IMR-90 (cell line): Measurements from ENCODE around the gene C12orf60. TPM values are rescaled to one million over a fixed set of nuclear protein-coding genes. Genes with fewer than 3 reads are reported as not detected.
A peak's percentile ranks its signal among the peaks of the same experiment; 100 is the strongest.

ENCODE experiments used
- ATAC-seq: fragments of 200-7000 bp; cut with Tn5 transposase; 2 replicates; pipeline ENCODE4 v1.9.1; 2020; ENCODE audit warnings: low read depth, mild to moderate bottlenecking, moderate library complexity
- BruUV-seq: library from RNA; stranded (reverse); fragments of 400-500 nt; replicated peaks from 2 replicates; lab custom pipeline; 2021; lab: Mats Ljungman, UMichigan
- CTCF ChIA-PET: fragments of 300-600 bp; formaldehyde crosslinking; extraction: SDS; loops from one replicate; lab custom pipeline; 2021; ENCODE audit warnings: antibody characterized with exemption; lab: Yijun Ruan, JAX
- POLR2A ChIA-PET: fragments of 300-600 bp; sonication (Branson Sonifier 250); formaldehyde crosslinking; loops from one replicate; lab custom pipeline; 2022; ENCODE audit warnings: antibody characterized with exemption; ENCODE audit not compliant: unreplicated experiment; lab: Charles Lee
- DNase-seq: peaks from one replicate; pipeline ENCODE4 v3.0.0; 2013
- H2AFZ ChIP-seq: replicated peaks from 2 replicates; pipeline ENCODE3; 2013; ENCODE audit warnings: low read length, mild to moderate bottlenecking; ENCODE audit not compliant: poor library complexity
- H2AK5ac ChIP-seq: 2 replicates; pipeline ENCODE4 v1.6.1; 2013; ENCODE audit warnings: low read depth, low read length, inconsistent platforms
- H2AK9ac ChIP-seq: replicated peaks from 2 replicates; pipeline ENCODE3; 2013; ENCODE audit warnings: mild to moderate bottlenecking, low read depth, low read length, moderate library complexity; ENCODE audit not compliant: poor library complexity
- H2BK120ac ChIP-seq: 2 replicates; pipeline ENCODE4 v1.6.1; 2013; ENCODE audit warnings: low read depth, low read length, inconsistent platforms
- H2BK15ac ChIP-seq: 3 replicates; pipeline ENCODE4 v1.6.1; 2013; ENCODE audit warnings: low read depth, low read length, inconsistent platforms
- H2BK20ac ChIP-seq: 2 replicates; pipeline ENCODE4 v1.6.1; 2013; ENCODE audit warnings: low read depth, mild to moderate bottlenecking, inconsistent platforms, low read length, moderate library complexity
- H2BK5ac ChIP-seq: 2 replicates; pipeline ENCODE4 v1.6.1; 2013; ENCODE audit warnings: mild to moderate bottlenecking, low read depth, low read length, inconsistent platforms; ENCODE audit not compliant: poor library complexity, severe bottlenecking
- H3K14ac ChIP-seq: replicated peaks from 2 replicates; pipeline ENCODE4 v1.6.1; 2013; ENCODE audit warnings: low read depth, low read length, inconsistent platforms
- H3K18ac ChIP-seq: 2 replicates; pipeline ENCODE4 v1.6.1; 2013; ENCODE audit warnings: low read depth, low read length, control low read depth
- H3K23ac ChIP-seq: 2 replicates; pipeline ENCODE4 v1.6.1; 2013; ENCODE audit warnings: low read depth, low read length, inconsistent platforms
- H3K27ac ChIP-seq: 2 replicates; pipeline ENCODE4 v1.5.1; 2013; ENCODE audit warnings: mild to moderate bottlenecking, control low read depth, low read length; ENCODE audit not compliant: insufficient read depth
- H3K27me3 ChIP-seq: 2 replicates; pipeline ENCODE4 v1.6.1; 2013; ENCODE audit warnings: low read length; ENCODE audit not compliant: control insufficient read depth, insufficient read depth
- H3K36me3 ChIP-seq: 2 replicates; pipeline ENCODE4 v1.6.1; 2013; ENCODE audit warnings: low read length, mixed read lengths; ENCODE audit not compliant: control insufficient read depth, insufficient read depth
- H3K4ac ChIP-seq: 2 replicates; pipeline ENCODE4 v1.6.1; 2013; ENCODE audit warnings: low read depth, low read length, inconsistent platforms
- H3K4me1 ChIP-seq: 2 replicates; pipeline ENCODE4 v1.6.1; 2013; ENCODE audit warnings: low read length, mixed read lengths; ENCODE audit not compliant: control insufficient read depth, insufficient read depth
- H3K4me2 ChIP-seq: 2 replicates; pipeline ENCODE4 v1.6.1; 2013; ENCODE audit warnings: low read depth, mild to moderate bottlenecking, control low read depth, low read length, moderate library complexity
- H3K4me3 ChIP-seq: 2 replicates; pipeline ENCODE4 v1.5.1; 2013; ENCODE audit warnings: low read depth, mild to moderate bottlenecking, control low read depth, low read length, moderate library complexity; ENCODE audit not compliant: insufficient read depth
- H3K56ac ChIP-seq: 2 replicates; pipeline ENCODE4 v1.6.1; 2013; ENCODE audit warnings: low read length, inconsistent platforms; ENCODE audit not compliant: insufficient read depth; ENCODE audit errors: extremely low read depth
- H3K79me1 ChIP-seq, 2 experiments: 2 replicates each; pipeline ENCODE4 v1.6.1; 2013; ENCODE audit warnings: low read length in 2 of 2, inconsistent platforms in 1 of 2, low read depth in 1 of 2
- H3K9ac ChIP-seq: 2 replicates; pipeline ENCODE4 v1.6.1; 2013; ENCODE audit warnings: low read depth, low read length, control low read depth
- H3K9me1 ChIP-seq: 2 replicates; pipeline ENCODE4 v1.6.1; 2013; ENCODE audit warnings: low read length, inconsistent platforms; ENCODE audit not compliant: insufficient read depth
- H3K9me3 ChIP-seq: 2 replicates; pipeline ENCODE4 v1.6.1; 2013; ENCODE audit warnings: low read length; ENCODE audit not compliant: control insufficient read depth, insufficient read depth
- H4K20me1 ChIP-seq: 2 replicates; pipeline ENCODE4 v1.6.1; 2013; ENCODE audit warnings: low read length, inconsistent platforms; ENCODE audit not compliant: insufficient read depth
- H4K5ac ChIP-seq: 2 replicates; pipeline ENCODE4 v1.6.1; 2013; ENCODE audit warnings: mild to moderate bottlenecking, low read depth, low read length, control low read depth
- H4K8ac ChIP-seq, 2 experiments: 2 replicates each; pipeline ENCODE4 v1.6.1; 2013; ENCODE audit warnings: low read depth in 2 of 2, low read length in 2 of 2, control low read depth in 1 of 2, inconsistent platforms in 1 of 2
- H4K91ac ChIP-seq: 2 replicates; pipeline ENCODE4 v1.6.1; 2013; ENCODE audit warnings: low read depth, low read length, inconsistent platforms; ENCODE audit not compliant: insufficient read depth
- BHLHE40 ChIP-seq: fragments of 150-350 bp; IDR thresholded peaks from 2 replicates; pipeline ENCODE4 v1.6.1; 2016; ENCODE audit warnings: mild to moderate bottlenecking, low read depth, low read length
- CEBPB ChIP-seq: IDR thresholded peaks from 2 replicates; pipeline ENCODE4 v1.6.1; 2012; ENCODE audit warnings: low read depth, low read length, improper control_type of control experiment
- CHD1 ChIP-seq: IDR thresholded peaks from 2 replicates; pipeline ENCODE4 v1.6.1; 2012; ENCODE audit warnings: low read depth, low read length, improper control_type of control experiment
- CTCF ChIP-seq: conservative IDR thresholded peaks from 2 replicates; pipeline ENCODE4 v1.5.1; 2012; ENCODE audit warnings: mild to moderate bottlenecking, low read depth, low read length, improper control_type of control experiment
- ELK1 ChIP-seq: fragments of 150-350 bp; IDR thresholded peaks from 2 replicates; pipeline ENCODE4 v1.6.1; 2016; ENCODE audit warnings: low read depth, mild to moderate bottlenecking, low read length, moderate library complexity, borderline replicate concordance
- FOS ChIP-seq: fragments of 150-350 bp; IDR thresholded peaks from 2 replicates; pipeline ENCODE4 v1.6.1; 2016; ENCODE audit warnings: low read depth, low read length
- MAFK ChIP-seq: IDR thresholded peaks from 2 replicates; pipeline ENCODE4 v1.6.1; 2012; ENCODE audit warnings: low read depth, low read length, improper control_type of control experiment
- MAZ ChIP-seq: IDR thresholded peaks from 2 replicates; pipeline ENCODE4 v1.6.1; 2012; ENCODE audit warnings: low read depth, mild to moderate bottlenecking, low read length, improper control_type of control experiment, moderate library complexity, borderline replicate concordance
- NFE2L2 ChIP-seq: fragments of 150-350 bp; IDR thresholded peaks from 2 replicates; pipeline ENCODE4 v1.6.1; 2016; ENCODE audit warnings: low read depth, mild to moderate bottlenecking, low read length
- POLR2A ChIP-seq: IDR thresholded peaks from 2 replicates; pipeline ENCODE4 v1.6.1; 2012; ENCODE audit warnings: mild to moderate bottlenecking, low read depth, low read length
- RAD21 ChIP-seq: IDR thresholded peaks from 2 replicates; pipeline ENCODE4 v1.6.1; 2012; ENCODE audit warnings: low read length, improper control_type of control experiment
- RCOR1 ChIP-seq: IDR thresholded peaks from 2 replicates; pipeline ENCODE4 v1.6.1; 2012; ENCODE audit warnings: mild to moderate bottlenecking, low read length, improper control_type of control experiment; ENCODE audit not compliant: insufficient replicate concordance
- RFX5 ChIP-seq: IDR thresholded peaks from 2 replicates; pipeline ENCODE4 v1.8.0; 2012; ENCODE audit warnings: low read depth, mild to moderate bottlenecking, low read length, moderate library complexity
- SMC3 ChIP-seq: fragments of 150-350 bp; IDR thresholded peaks from 2 replicates; pipeline ENCODE4 v1.6.1; 2016; ENCODE audit warnings: low read depth, mild to moderate bottlenecking, antibody characterized with exemption, low read length, moderate library complexity
- USF2 ChIP-seq: fragments of 150-350 bp; IDR thresholded peaks from 2 replicates; pipeline ENCODE4 v1.6.1; 2017; ENCODE audit warnings: mild to moderate bottlenecking, antibody characterized with exemption, low read length, low read depth
- WGBS, 2 experiments: methylation state at CpG; one replicate each; pipeline versions ENCODE4 v1.1.5 to v1.1.7; 2013; ENCODE audit warnings: missing lambda C conversion rate in 2 of 2; ENCODE audit not compliant: insufficient read length in 1 of 2; ENCODE audit errors: extremely low coverage in 2 of 2; 5-methylcytosine and 5-hydroxymethylcytosine counted together
- dilution Hi-C: fragments of 300-500 bp; cut with HindIII; formaldehyde crosslinking; loops from one replicate; pipeline ENCODE4 v1.14.3; 2018; ENCODE audit warnings: low sequenced_read_pairs; ENCODE audit not compliant: unreplicated experiment
- in situ Hi-C: fragments of 300-500 bp; cut with MboI; formaldehyde crosslinking; loops from 3 replicates; pipeline ENCODE4 v1.14.3; 2019; ENCODE audit warnings: low sequenced_read_pairs, inconsistent platforms, mixed read lengths
- intact Hi-C: fragments of 100-400 bp; cut with micrococcal nuclease; formaldehyde crosslinking; loops from 2 replicates; pipeline ENCODE4 v1.10.0; 2022
- polyA plus RNA-seq, 3 experiments: library from polyadenylated mRNA; depleted of rRNA; stranded (reverse); fragments of >200 nt; gene quantifications; 2 replicates each; pipeline ENCODE4 v1.2.3, GENCODE V29; 2012; ENCODE audit warnings: low replicate concordance in 1 of 3
- total RNA-seq: library from RNA; depleted of rRNA; stranded (reverse); fragments of >200 nt; gene quantifications from 2 replicates; pipeline ENCODE4 v1.2.3, GENCODE V29; 2012

Gene C12orf60
- total and polyA plus RNA-seq, 2 of the 4 experiments (the other 2 are of a cell fraction), result 1.1 TPM

GRCh38 chr12:14773685-14774073, 29.8 kb upstream of the C12orf60 start:
- H3K79me1 ChIP-seq, result peaks cover 3 to 49% of the 10 kb centered on the region in 2 experiments; a peak in 3 of 4 replicates
- 6% methylated on average over 3 of the region's 16 CpGs; no CpG with 5 or more reads in 1 of the 2 experiments for WGBS, 2 experiments
- H4K91ac ChIP-seq, result no peak overlapping the region
- dilution Hi-C loops, result no loop called here
- H2AK5ac ChIP-seq, result no peak overlapping the region
- H3K4ac ChIP-seq, result no peak overlapping the region; the same call in 1 of the 2 replicates
- peak overlapping the region; percentile 9; the same call in 1 of the 2 replicates for H3K23ac ChIP-seq
- no peak for ATAC-seq
- BruUV-seq, result no TSS peak
- TF ChIP-seq CHD1, result no peak
- no peak for TF ChIP-seq RCOR1
- no peak for TF ChIP-seq CTCF
- no peak for TF ChIP-seq SMC3
- TF ChIP-seq ELK1, result no peak
- no peak for TF ChIP-seq RFX5
- TF ChIP-seq MAZ, result no peak
- TF ChIP-seq BHLHE40, result no peak
- no peak for TF ChIP-seq RAD21
- no peak for TF ChIP-seq FOS
- no peak for TF ChIP-seq MAFK
- no peak for TF ChIP-seq USF2
- TF ChIP-seq POLR2A, result no peak
- TF ChIP-seq NFE2L2, result no peak
- TF ChIP-seq CEBPB, result no peak
- H3K9ac ChIP-seq, result no peak overlapping the region
- H3K9me1 ChIP-seq, result 0 out of 2 replicates have a peak, but pooled peaks cover 3% of the 10 kb centered on the region
- no peaks in the 10 kb centered on the region; the same call in 1 of the 2 replicates for H3K9me3 ChIP-seq
- H3K4me1 ChIP-seq, result peaks cover 6% of the 10 kb centered on the region
- H4K8ac ChIP-seq, result peak overlapping the region; percentile 55 to 64; a peak in 2 of 4 replicates
- DNase-seq, result no peak
- H3K4me3 ChIP-seq, result peak overlapping the region; percentile 92
- H2BK20ac ChIP-seq, result no peak overlapping the region
- peak overlapping the region; percentile 87 for H2AFZ ChIP-seq
- no peak overlapping the region for H2BK120ac ChIP-seq
- peak overlapping the region; percentile 13 for H2AK9ac ChIP-seq
- no peak overlapping the region for H3K56ac ChIP-seq
- no peaks in the 10 kb centered on the region for H3K27me3 ChIP-seq
- peak overlapping the region; percentile 15; the same call in 1 of the 2 replicates for H3K18ac ChIP-seq
- peak overlapping the region; percentile 16 for H2BK5ac ChIP-seq
- H3K27ac ChIP-seq, result peak overlapping the region; percentile 21
- CTCF ChIA-PET, result no interaction called here
- peak overlapping the region; percentile 70; the same call in 1 of the 2 replicates for H3K4me2 ChIP-seq
- POLR2A ChIA-PET, result no interaction called here
- in situ Hi-C loops, result loop anchor here (5.0 kb wide), 1 partner anchor 516 kb away; no protein-coding TSS in a partner anchor
- H3K36me3 ChIP-seq, result no peaks in the 10 kb centered on the region
- intact Hi-C loops, result loop anchor here (1.0 to 10.0 kb wide), 4 partner anchors 30 to 1571 kb away; partner anchors contain the start of genes C12orf60, MGST1 and WBP11
- no peak overlapping the region for H3K14ac ChIP-seq
- peak overlapping the region; percentile 21 for H4K5ac ChIP-seq
- H2BK15ac ChIP-seq, result peak overlapping the region; percentile 9; the same call in 1 of the 3 replicates
- no peaks in the 10 kb centered on the region; the same call in 1 of the 2 replicates for H4K20me1 ChIP-seq
